HG02885 (cell line): ENCODE measurements around the gene LCA5L.
"Not testable (repeated sequence)": the region's sequence is repeated elsewhere in the genome, so short reads cannot be mapped to it uniquely, and the experiment has no call there.

Experiments
- ATAC-seq: cut with Tn5 transposase; IDR thresholded peaks from one replicate; pipeline ENCODE4 v1.9.1; 2021; ENCODE audit warnings: mild to moderate bottlenecking; ENCODE audit not compliant: unreplicated experiment, poor library complexity

The LCA5L gene

GRCh38 chr21:39388811-39389155 lies 56.8 kb downstream of the LCA5L start:
- no peak for ATAC-seq

DNA sequence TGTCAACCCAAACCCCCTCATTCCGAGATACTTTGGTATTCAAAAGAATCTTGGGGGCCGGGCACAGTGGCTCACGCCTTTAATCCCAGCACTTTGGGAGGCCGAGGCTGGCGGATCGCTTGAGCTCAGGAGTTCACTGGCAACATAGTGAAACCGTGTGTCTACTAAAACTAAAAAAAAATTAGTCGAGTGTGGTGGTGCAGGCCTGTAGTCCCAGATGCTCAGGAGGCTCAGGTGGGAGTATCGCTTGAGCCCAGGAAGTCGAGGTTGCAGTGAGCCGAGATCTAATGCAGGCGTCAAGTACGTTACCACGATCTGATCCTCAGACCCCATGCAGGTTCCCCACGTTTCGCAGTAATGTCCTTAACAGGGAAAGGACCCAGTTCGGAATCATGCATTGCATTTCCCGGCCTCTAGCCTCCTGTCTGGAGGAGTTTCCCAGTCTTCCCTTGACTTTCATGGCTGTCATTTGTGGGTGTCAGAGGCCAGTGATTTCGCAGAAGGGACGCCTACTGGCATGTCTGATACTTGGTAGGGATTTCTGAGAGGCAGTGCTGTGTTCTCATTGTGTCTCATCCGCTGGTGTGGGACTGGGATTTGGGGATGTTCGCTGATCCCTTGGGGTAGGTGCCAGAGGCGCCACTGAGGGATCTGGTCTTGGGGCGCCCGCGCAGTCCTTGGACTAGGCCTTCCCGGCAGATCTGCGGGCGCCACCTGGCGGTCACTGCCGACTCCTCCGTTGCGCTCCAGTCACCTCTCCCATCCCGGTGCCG lies 57.4 kb downstream of the LCA5L start:
- ATAC-seq = peak; percentile 81

DNA sequence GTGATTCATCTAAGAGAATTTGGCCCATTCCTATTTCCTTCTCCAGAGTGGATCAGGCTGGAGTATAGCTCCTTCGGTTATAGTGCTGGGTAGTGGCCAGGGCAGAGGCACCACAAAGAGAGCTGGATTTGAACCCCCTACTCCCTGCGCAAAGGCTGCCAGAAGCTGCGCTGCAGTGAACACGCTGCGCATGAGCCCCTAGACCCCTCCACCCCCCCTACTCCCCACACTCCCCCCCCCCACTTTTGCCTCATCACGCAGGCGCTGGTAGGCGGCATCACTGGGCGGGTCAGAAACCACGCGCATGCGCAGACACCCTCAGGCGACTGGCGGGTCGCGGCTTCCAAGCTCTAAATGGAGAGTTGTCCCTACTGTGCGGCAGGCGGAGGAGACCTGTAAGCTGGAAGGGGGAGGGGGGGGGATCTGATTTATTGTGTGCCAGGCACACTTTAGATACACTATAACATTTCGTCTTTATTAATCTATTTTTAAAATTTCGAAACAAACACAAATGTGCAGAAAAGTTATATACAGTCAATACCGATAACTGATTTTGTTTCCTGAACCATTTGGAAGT lies 58.0 kb downstream of the LCA5L start:
- ATAC-seq = peak; percentile 53

DNA sequence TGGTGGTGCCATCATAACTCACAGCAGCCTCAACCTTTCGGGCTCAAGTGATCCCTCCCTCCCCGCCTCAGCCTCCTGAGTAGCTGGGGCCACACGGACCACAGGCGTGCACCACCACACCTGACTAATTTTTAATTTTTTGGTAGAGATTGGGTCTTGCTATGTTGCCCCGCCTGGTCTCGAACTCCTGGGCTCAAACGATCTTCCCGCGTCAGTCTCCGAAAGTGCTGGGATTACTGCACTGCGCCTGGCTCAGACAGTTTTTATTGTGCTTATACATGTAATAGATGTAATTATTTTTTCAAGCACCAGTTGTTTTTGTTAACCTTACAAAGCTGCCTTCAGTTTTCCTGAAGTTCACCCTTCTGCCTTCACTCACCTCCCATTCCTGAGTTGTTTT lies 58.7 kb downstream of the LCA5L start:
- ATAC-seq = no peak

GRCh38 chr21:39386194-39386593 lies 59.4 kb downstream of the LCA5L start:
- ATAC-seq = no peak

GRCh38 chr21:39385299-39386145 lies 60.1 kb downstream of the LCA5L start:
- peak; percentile 41 for ATAC-seq

DNA sequence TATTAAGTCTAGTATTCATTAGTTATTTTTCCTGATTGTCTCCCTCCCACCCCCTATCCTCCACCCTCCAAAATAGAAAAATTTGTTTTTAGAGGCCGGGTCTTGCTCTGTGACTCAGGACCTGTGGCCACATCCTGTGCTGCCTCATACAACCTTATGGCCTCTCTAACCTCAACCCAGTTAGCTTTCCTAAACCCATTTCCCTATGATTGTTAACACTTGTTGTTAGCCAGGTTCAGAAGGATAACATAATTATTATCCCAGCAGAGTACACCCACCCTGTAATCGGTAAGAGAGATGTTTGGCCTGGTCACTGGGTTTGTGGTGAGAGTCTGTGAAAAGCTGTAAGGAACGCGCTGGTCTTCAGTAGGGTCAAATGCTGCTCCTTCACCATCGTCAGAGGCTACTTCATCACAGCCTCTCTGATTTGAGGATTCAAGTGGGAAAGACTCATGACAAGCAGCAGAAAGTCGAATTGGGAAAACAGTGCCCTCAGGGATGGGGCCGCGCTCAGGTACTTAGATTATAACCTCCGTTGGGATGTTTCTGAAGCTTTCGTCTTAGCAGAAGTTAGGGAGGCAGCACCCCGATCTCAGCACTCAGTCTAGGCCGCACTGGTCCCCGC lies 60.8 kb downstream of the LCA5L start:
- ATAC-seq = no peak

GRCh38 chr21:39382096-39382495 lies 63.5 kb downstream of the LCA5L start:
- ATAC-seq = not testable (repeated sequence)

DNA sequence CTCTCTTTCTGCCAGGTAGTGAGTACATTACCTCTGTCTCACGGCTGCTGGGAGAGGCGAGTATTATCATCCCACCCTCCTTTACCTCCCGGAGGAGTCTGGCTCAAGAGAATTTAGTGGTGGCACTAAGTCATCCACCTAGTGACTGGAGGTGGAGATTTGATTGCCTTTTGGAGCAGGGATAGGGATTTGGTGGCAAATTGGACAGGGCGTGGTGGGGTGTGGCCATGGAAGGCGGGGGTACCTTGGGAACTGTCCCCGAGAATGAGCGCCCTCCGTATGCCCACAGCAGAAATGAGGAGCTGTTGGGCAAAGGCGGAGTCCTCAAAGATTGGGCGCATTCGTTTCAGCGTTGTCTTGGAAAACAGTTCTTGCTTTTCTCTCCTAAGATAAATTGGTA lies 64.6 kb downstream of the LCA5L start:
- no peak for ATAC-seq

GRCh38 chr21:39379986-39380891 lies 65.3 kb downstream of the LCA5L start:
- peak; percentile 98 for ATAC-seq

- ATAC-seq = no peak
Observed at GRCh38 chr21:39377444-39378050, 68.0 kb downstream of the LCA5L start.

DNA sequence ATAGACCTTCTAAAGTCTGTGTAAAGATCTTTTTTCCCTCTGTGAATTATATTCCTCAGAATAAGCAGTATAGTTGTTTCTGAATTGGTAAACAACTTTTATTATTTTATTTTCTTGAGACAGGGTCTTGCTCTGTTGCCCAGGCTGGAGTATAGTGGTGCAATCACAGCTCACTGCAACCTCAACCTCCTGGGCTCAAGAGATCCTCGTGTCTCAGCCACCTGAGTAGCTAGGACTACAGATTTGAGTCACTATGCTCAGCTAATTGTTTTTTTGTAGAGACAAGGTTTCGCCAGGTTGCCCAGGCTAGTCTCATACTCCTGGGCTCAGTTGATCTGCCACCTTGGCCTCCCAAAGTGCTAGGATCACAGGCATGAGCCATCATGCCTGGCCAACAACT lies 70.1 kb downstream of the LCA5L start:
- no peak for ATAC-seq

DNA sequence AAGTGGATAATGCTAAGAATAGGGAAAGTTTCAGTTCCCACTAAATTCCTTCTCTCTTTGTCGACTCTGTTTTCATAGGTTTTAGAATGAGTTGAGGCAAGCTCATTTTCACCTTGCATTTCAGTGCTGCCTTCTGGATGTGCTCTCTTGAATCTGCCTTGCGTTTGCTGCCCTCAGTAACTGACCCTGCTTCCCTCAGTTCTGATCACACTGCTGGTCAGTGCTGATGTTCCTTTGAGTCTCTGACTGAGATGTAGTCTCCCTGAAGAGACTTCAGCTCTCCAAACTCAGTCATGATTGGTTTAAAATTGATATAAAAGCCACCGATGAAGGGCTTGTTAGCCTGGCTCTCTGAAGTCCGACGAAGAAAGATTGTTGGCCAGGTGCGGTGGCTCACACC lies 71.5 kb downstream of the LCA5L start:
- ATAC-seq = no peak

DNA sequence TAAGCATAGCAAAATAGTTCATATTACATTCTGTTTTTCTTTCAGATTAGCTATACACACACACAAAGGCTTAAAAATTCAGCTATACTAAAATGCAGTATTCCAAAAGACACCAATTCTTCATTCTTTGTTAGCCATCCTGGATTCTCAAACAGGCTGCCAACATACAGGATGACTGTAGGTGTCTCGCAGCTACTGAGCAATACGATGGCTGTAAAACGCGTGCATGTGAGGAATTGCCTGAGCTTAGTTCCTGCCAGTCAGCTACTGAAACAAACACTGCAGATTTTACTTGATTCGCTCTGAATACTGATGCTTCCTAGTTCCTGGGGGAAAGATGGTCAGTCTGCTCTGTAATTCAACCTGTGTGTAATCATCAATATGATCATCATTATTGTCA lies 71.9 kb downstream of the LCA5L start:
- ATAC-seq = peak; percentile 81

- not testable (repeated sequence) for ATAC-seq
Observed at GRCh38 chr21:39369896-39370288, 75.7 kb downstream of the LCA5L start.

GRCh38 chr21:39367783-39368182 lies 77.8 kb downstream of the LCA5L start:
- ATAC-seq = no peak

DNA sequence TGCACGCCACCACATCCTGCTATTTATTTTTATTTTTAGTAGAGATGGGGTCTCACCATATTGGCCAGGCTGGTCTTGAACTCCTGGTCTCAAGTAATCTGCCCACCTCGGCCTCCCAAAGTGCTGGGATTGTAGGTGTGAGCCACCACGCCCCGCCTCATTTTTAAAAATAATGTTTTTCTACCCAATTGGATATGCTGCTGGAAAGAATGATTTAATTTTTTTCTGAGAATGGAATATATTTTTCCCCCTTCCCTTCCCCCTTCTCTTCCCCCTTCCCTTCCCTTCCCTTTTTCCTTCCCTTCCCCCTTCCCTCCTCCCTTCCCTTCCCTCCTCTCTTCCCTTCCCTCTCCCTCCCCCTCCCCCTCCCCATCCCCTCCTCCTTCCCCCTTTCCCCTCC lies 79.0 kb downstream of the LCA5L start:
- ATAC-seq = no peak

GRCh38 chr21:39364949-39365348 lies 80.6 kb downstream of the LCA5L start:
- ATAC-seq = no peak
